DND-41 (cell line): ENCODE results near the gene TRMT61A.

Source experiments
- EZH2 ChIP-seq: IDR thresholded peaks from 3 replicates; pipeline ENCODE4 v1.6.1; 2012; ENCODE audit warnings: borderline replicate concordance, low read depth, mild to moderate bottlenecking, moderate library complexity, low read length, inconsistent platforms; ENCODE audit not compliant: severe bottlenecking
- TF ChIP-seq, protein P1 (sequence below): IDR thresholded peaks from 2 replicates; pipeline ENCODE4 v1.5.1; 2012; ENCODE audit warnings: borderline replicate concordance, low read length, moderate library complexity, mild to moderate bottlenecking; ENCODE audit not compliant: poor library complexity, severe bottlenecking; ENCODE audit errors: extremely low read depth

GRCh38 chr14:103521438-103521950, 7.5 kb upstream of the TRMT61A start:
- TF ChIP-seq, protein P1, sequence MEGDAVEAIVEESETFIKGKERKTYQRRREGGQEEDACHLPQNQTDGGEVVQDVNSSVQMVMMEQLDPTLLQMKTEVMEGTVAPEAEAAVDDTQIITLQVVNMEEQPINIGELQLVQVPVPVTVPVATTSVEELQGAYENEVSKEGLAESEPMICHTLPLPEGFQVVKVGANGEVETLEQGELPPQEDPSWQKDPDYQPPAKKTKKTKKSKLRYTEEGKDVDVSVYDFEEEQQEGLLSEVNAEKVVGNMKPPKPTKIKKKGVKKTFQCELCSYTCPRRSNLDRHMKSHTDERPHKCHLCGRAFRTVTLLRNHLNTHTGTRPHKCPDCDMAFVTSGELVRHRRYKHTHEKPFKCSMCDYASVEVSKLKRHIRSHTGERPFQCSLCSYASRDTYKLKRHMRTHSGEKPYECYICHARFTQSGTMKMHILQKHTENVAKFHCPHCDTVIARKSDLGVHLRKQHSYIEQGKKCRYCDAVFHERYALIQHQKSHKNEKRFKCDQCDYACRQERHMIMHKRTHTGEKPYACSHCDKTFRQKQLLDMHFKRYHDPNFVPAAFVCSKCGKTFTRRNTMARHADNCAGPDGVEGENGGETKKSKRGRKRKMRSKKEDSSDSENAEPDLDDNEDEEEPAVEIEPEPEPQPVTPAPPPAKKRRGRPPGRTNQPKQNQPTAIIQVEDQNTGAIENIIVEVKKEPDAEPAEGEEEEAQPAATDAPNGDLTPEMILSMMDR, result no peak
- TF ChIP-seq EZH2, result no peak
